Middle frontal gyrus (tissue), 1 donor: Measurements from ENCODE around the gene SET.
"Not testable (repeated sequence)": the region's sequence is repeated elsewhere in the genome, so short reads cannot be mapped to it uniquely, and the experiment has no call there.

Experiments
- DNase-seq: peaks from one replicate; pipeline ENCODE4 v3.0.0-alpha.2; 2015; ENCODE audit warnings: low spot score; ENCODE audit errors: extremely low spot score

The SET gene

DNA sequence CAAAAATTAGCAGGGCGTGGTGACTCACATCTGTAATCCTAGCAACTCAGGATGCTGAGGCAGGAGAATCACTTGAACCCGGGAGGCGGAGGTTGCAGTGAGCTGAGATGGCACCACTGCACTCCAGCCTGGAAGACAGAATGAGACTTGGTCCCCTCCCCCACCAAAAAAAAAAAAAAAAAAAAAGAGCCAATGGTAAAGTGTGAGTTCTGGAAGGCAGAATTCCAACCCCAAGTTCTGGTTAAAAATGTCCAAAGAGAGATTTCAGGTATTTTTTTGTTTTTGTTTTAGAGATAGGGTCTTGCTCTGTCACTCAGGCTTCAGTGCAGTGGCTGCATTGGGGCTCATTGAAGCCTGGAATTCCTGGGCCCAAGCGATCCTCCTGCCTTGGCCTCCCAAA is 1.6 kb upstream of the SET start:
- DNase-seq: no peak

GRCh38 chr9:128689293-128689774 is 312 bp downstream of the SET start:
- DNase-seq: no peak

GRCh38 chr9:128689820-128690683 is 1.0 kb downstream of the SET start:
- no peak for DNase-seq

DNA sequence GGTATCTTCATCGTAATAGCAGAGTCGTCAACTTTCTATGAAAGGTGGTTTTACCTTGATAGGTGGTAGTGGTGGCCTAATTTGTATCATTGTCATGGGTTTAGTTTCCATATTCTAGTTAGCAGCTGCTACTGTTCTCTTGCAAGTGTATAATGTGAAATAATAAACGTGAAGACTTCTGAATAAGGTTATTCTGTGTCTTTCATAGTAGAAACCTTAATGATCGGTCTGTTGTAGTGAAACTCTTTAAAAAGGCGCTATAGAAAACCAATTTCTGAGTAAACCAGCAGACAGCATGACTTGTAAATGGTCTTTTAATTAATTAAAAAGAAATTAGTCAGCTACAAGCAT is 1.6 kb downstream of the SET start:
- no peak for DNase-seq

DNA sequence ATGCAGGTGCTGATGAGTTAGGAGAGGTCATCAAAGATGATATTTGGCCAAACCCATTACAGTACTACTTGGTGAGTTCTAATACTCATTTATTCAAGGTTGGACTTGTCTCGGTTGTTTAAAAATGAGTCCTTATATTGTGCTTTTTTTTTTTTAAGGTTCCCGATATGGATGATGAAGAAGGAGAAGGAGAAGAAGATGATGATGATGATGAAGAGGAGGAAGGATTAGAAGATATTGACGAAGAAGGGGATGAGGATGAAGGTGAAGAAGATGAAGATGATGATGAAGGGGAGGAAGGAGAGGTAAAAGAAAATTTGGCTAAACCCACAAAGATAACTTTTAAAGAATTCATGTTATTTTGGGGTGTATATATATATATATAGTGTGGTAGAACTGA is 4.7 kb downstream of the SET start:
- not testable (repeated sequence) for DNase-seq

DNA sequence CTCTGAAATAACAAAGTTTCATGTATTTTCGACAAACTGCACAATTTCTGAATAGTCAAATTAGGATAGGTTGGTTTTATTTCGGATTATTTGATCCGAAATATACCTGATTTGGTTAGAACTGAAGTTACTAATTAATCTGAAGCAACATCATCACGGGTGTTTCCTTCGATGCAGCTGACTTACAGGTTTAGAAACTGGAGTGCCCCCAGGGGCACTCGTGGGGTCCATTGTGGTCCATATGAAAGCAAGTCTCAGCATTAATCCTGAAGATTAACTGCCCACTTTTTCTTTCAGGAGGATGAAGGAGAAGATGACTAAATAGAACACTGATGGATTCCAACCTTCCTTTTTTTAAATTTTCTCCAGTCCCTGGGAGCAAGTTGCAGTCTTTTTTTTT is 5.3 kb downstream of the SET start:
- no peak for DNase-seq

DNA sequence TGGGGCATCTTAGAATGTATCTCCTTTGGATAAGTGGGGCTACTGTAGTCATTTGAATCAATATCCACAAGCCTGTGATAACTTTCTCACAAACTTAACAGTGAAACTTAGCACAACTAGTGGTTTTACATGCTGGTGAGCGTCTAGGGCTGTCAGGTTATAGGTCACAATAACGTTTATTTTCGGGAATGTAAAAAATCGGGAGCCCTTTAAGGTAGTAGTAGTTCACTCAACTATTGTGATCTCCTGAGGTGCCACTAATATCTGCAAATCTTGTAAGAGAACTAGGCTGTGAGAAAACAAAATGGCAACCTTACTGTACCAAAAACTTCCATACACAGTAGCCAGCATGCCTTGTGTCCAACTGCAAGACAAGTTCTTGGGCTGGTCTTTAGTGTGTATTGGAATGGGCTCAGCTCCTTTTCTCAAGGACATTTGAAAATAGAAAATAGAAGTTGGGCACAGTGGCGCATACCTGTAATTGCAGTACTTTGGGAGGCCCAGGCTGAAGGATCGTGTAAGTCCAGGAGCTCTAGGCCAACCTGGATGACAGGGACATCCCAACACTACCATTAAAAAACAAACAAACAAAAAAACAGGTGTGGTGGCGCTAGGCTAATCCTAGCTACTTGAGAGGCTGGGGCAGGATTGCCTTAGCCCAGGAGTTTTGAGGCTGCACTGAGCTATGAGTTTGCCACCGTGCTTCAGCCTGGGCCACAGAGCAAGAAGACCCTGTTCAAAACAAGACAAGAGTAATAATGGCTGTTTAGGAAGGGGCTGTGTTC is 8.1 kb downstream of the SET start:
- no peak for DNase-seq

- not testable (repeated sequence) for DNase-seq
Measured at GRCh38 chr9:128699096-128699795, 10.2 kb downstream of the SET start.

DNA sequence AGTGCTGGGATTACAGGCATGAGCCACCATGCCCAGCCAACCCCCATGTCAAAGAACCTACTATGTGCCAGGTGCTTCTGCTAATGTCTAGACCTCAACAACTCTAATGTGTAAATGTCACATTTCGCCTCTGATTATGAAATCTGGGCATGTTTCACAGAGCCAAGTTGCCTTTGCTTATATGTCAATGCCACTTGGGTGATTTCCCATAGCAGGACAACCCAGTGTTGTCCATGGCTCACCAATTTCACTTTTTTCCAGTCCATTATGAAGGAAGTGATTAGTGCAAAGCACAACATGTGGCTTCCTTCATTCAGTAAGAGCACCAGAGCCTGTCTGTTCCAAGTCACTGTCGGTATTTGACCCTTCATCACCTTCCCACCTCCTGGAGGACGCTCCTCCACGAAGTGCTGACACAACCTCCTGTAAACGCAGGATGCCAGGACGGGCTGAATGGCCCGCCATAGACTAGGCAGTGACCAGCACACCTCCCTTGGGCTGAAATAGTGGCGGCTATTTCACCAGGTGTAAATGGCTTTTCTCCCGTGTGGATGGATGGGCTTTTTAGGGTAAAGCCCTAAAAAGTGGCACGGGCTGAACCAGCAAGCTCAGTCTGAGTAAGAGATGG is 12.3 kb downstream of the SET start:
- no peak for DNase-seq

GRCh38 chr9:128702445-128702948 is 13.5 kb downstream of the SET start, which contains the start of gene PKN3:
Gene PKN3 (plus strand): TSS chr9:128702503. CDS start chr9:128702916, 413 bp downstream.
- no peak for DNase-seq

- DNase-seq: no peak
Measured at GRCh38 chr9:128702949-128703615, 14.1 kb downstream of the SET start.

- DNase-seq: no peak
Measured at GRCh38 chr9:128703616-128704355, 14.8 kb downstream of the SET start.

GRCh38 chr9:128704356-128704670 is 15.3 kb downstream of the SET start:
- no peak for DNase-seq

DNA sequence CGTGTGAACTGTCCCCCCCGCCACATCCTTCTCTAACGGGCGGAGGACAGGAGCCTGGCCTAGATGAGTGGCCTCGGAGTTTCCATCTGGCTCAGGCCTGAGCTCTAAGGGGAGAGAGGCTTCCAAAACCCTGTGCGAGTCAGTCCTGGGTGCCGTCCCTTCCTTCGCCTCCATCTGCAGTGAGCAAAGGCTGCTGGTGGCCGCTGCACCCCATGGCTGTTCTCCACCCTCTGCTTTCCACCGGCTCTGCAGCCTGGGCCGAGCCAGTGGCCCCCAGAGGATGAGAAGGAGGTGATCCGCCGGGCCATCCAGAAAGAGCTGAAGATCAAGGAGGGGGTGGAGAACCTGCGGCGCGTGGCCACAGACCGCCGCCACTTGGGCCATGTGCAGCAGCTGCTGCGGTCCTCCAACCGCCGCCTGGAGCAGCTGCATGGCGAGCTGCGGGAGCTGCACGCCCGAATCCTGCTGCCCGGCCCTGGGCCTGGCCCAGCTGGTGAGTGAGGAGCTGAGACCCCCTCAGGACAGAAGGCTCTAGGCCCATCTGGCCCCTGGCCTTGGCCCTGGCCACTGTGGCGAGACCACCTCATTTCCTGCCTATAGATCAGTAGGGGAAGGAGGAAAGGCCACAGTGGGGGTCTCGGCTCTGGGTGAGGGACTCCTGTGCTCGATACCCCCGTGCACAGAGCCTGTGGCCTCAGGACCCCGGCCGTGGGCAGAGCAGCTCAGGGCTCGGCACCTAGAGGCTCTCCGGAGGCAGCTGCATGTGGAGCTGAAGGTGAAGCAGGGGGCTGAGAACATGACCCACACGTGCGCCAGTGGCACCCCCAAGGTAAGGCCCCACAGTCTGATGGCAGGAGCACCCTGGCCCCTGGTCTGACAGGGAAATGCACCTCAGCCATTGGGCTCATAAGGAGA is 16.3 kb downstream of the SET start:
- DNase-seq: no peak

- DNase-seq: no peak
Measured at GRCh38 chr9:128706045-128706444, 17.0 kb downstream of the SET start.

GRCh38 chr9:128706671-128707381 is 17.8 kb downstream of the SET start:
- DNase-seq: no peak

DNA sequence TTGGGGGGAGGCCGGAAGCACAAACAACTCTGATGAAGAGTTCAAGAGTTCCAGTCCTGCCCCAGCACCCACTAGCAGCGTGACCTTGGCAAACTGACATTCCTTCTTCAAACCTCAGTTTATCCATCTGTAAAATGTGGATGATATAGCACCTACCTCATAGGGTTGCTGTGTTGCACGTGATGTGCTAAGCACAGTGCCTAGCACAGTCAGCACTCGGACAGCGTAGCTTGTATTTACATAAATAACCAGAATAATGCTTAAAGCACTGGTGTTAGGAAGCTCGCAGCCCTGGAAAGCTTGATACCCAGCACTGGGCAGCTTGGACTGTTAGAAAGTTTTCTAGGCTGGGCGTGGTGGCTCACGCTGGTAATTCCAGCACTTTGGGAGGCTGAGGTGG is 18.4 kb downstream of the SET start:
- DNase-seq: no peak
